NCI-H2196 (cell line): ENCODE data around the gene ATP2C1.

Experiments
- DNase-seq: peaks from one replicate; lab custom pipeline; 2025; ENCODE audit not compliant: unreplicated experiment; lab: John Stamatoyannopoulos, UW

ATP2C1 gene

DNA sequence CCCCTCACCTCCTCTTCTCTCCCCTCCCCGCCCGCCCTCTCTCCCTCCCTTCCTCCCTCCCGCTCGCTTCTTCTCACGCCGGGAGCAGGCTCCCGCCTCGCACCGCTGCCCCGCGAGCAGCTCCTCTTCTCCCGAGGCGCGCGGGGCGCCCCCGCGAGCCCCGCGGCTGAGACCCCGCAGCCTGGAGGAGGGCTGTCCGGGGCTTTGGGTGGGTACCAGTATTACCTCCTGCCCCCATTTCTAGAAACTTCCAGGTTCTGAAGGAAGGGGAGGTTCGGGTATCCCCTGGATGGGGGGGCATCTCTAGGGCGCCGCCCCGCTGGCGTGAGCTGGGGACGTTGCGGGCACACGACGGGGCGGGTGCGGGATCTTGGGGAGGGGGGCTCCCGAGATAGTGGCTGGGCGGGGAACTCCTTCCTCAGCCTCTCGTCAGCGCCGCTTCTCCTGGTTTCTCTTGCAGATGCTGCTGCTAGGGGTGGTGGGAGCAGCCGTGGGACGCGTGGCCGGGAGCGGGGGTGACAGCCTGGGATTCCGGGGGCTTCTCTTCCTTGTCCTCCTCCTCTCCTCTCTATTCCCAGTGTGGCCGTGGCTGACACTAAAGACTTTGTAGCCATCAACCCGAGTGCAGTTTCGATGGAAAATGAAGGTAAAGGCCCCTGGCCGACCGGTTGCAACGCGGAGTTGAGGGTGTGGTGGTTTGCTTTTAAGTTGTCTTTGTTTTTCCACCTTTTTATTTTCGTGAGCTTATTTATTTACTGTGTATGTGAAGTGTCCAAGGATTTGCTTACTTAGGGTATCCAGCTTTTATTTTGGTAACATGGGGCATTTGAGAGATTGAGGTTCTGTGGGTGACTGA is 474 bp downstream of the ATP2C1 start:
- no peak for DNase-seq

DNA sequence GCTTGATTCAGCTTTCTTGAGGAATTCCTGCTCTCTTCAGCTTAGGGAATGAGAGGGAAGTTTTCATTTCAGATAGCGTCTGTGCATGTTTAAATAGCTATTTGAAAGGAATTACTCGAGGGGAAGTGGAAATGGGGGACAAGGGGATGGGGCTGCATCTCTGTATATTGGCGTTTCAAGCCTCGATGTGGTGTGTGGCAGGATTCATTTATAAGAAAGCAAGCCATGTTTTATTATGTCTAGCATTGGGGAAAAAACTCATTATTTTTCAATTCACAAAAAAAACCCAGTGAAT is 1.0 kb downstream of the ATP2C1 start:
- DNase-seq, result no peak

DNA sequence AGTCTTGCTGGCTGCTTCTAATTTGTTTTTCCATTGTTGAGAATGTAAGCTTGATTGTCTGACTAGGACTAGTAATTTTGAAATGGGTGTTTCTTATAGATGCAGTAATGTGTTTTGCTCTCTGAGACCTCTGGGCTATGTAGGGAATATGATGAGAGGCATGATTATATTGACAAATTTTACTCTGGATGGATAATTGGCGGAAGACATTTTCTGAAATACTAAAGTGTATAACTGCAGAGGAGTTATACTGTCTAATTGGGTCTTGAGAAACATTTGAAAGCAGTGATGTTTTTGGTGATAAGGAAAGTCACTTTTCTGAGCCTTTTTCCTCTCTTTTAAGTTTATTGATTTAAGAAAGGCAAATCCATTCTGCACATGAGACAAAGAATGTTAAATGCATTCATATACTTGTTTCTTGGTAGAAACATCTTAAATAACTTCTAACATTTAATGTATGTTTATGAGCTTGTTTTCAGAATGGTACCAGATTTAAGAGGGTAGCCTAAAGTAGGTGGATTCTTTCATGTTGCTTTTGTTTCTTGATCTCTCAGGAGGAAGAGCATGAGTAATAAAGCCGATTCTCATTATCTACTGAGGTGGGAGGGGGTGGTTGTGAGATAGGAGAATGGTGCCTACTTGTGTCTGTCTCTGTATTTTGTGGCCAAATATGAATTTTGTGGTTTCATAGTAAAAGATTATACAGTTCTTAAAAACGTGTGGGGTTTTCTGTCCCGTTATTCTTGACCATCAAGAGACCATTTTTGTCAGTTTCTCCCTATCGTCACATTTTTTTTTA is 2.0 kb downstream of the ATP2C1 start:
- no peak for DNase-seq

DNA sequence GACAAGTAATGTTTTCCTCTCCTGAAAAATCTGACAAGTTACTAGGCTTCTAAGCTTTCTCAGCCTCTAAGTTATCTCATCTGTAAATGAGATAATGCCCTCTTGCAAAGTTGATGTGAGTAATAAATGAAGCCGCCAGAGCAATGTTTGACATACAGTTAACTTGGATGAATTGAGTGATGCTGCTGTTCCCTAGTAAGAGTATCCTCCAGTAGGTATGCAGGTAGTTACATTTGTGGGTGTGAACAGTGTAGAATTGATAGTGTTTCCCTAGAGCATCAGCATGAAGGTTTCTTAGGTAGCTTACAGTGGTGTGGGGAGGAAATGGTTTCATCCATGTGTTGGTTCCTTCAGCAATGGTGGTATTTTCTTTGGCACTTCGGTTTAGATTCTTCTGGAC is 3.4 kb downstream of the ATP2C1 start:
- no peak for DNase-seq

DNA sequence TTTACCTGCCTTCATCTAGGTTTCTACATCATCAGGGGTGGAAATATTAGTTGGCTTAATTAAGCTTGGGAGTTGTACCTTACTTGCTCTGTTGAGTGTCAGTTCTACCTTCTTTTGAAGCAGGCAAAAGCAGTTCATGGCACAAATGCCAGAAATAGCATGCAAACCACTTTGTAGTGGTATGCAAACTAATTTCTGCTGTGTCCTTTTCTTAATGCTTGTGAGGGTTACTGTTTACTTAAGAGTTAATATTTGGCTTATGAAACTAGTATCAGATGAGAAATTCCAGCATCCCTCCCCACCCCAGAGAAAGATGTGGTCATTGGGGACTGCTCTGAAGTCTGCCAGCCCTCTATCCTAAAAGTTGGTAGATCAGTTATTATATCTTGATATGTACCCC is 7.1 kb downstream of the ATP2C1 start:
- no peak for DNase-seq

DNA sequence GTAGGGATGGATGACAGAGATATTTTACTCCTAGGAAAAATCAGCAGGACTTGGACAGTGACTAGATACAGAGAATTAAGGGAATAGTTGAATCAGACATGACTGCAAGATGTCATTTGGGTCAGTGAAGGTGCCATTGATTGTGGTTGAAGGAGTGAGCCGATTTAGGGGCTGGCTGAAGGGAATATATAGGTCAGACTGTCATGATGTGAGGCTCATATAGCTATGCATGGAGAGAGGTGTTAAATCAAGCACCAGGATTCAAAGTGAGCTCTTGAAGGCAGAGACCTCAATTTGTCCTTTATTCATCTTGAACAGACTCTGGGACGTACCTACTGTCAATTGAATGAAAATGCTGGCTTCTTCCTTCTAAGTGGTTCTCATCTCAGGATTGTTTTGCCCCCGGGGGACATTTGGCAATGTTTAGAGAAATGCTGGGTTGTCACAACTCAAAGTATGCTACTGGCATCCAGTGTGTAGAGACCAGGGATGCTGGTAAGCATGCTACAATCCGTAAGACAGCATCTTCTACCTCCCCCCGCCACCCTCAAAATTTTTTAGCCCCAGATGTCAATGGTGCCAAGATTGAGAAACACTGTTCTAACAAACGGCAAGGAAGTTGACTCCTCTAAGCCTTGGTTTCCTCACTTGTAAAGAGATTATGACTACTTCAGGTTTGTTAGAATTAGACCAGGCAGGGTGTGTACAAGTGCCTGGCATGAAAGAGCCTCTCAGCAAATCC is 7.8 kb downstream of the ATP2C1 start:
- DNase-seq, result no peak

DNA sequence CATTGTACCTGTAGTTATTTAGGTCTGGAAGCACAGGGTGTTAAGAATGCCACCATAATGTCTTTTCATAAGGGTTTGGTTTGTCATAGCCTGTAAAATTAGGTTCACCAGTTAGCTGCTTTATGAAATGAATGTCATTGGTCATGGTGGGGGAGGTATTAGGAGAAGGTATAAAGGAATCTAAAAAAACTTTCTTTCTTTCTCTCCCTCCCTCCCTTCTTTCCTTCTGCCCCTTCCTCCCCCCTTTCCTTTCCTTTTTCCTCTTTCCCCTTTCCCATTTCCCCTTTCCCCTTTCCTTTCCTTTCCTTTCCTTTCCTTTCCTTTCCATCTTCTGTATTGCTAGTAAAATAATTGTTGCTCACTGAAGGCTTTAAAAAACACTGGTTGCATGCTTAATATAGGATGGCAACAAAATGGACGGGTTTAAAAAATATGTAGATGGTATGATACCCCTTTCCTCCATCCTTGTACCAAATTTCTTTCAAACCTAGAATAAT is 9.6 kb downstream of the ATP2C1 start:
- DNase-seq, result no peak

DNA sequence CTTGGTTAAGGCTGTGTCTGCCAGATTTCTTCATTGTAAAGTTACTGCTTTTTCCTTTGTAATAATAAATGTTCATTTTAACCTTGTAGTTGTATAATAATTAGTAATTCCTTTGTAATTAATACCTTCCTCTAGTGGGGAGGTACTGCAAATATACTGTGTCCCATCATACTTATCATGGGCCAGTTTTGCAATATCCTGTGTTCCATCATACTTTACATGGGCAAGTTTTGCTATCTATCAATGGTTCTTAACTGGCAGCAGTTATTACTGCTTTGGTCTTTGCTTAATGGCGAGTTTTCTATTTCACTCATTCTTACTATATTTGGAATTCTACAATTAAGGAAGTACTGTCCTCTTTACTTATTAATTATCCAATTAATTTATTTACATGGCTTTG is 10.6 kb downstream of the ATP2C1 start:
- no peak for DNase-seq

DNA sequence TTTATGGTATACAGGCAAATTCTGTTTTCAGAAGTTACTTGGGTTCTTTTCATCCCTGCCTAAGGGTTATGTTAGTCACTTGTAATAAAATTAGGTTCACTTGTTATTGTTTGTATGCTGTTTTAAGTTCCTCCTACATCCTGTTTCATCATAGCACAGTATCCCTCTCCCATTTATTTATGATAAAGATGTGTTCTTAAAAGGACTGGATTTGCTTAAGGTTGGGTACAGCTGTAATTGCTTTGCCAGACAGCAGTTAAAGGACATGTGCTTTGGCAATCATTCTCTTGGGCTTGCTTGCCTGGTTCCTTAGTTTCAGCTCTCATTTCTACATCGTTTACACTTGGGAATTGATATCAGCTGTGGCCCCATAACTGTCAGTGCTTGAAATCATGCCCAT is 11.7 kb downstream of the ATP2C1 start:
- peak; percentile 44 for DNase-seq

DNA sequence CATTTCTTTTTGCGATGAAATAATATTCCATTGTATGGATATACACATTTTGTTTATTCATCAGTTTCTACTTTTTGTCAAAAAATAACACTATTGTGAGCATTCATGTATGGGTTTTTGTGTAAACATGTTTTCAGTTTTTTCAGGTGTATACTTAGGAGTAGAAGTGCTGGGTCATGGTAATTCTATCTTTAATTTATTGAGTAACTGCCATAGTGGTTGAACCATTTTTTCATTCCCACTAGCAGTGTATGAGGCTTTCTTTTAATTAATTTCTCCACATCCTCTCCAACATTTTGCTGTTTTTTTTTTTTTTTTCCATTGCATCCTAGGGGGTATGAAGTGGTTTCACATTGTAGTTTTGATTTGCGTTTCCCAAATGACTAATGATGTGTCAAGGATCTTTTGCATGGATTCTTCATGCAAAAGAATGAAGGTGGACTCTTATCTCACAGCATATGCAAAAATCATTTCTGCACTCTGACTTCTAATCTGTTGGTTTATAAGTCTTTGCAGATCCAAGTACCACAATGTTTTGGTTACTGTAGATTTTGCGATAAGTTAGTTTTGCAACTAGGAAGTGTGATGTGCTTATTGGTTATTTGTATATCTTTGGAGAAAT is 12.6 kb downstream of the ATP2C1 start:
- no peak for DNase-seq

DNA sequence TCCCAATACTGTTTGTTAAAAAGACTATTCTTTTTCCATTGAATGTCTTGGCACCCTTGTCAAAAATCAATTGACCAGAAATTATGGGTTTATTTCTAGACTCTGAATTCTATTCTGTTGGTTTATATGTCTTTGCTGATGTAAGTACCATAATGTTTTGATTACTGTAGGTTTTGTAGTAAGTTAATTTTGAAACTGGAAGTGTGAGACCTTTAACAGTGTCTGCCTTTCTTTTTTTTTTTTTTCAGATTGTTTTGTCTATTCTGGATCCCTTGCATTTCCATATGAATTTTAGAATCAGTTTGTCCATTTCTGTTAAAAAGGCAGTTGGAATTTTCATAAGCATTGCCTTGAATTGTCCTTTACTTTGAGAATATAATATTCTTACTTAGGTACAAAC is 13.6 kb downstream of the ATP2C1 start:
- no peak for DNase-seq

DNA sequence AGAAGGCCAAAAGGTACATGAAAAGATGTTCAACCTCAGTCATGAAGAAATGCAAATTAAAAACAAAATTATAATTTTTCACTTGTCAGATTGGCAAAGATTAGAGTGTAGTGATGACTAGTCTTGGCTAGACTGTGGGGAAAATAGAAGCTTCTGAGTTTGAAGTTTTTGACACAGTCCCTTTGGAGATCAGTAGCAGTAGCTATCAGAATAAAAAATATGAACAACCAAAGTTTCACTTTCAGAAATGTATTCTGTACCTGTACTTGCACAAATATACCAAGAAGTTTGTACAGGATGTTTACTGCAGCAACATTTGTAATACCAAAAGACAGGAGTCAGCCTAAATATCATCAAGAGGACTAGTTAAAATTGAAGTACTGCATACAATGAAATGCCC is 14.1 kb downstream of the ATP2C1 start:
- no peak for DNase-seq

DNA sequence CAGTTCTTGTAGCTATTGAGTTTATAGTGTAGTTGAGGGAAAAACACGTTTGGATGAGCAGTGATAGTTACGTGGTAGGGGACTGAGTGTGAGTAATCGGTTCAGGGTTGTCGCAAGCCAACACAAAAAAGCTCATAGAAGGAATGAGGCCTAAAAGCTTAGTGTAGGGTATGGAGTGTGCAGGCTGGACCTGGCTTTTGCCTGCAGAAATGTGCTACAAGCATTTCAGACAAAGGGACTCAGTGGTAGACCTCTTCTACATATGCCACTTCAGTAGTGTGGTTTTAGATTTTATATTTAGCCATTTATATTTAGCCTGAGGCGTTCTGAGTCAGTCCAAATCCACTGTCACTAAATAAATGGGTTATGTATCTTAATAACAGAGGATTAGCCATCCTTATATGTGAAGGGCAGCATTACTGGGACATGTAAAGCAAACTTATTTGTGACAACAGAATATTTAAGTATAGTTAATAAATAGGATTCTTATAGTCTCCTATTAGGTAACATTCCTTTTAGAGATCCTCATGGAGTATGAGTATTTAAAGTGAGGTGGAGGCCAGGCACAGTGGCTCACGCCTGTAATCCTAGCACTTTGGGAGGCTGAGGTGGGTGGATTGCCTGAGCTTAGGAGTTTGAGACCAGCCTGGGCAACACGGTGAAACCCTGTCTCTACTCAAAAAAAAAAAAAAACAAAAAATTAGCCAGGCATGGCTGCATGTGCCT is 21.8 kb downstream of the ATP2C1 start:
- no peak for DNase-seq

DNA sequence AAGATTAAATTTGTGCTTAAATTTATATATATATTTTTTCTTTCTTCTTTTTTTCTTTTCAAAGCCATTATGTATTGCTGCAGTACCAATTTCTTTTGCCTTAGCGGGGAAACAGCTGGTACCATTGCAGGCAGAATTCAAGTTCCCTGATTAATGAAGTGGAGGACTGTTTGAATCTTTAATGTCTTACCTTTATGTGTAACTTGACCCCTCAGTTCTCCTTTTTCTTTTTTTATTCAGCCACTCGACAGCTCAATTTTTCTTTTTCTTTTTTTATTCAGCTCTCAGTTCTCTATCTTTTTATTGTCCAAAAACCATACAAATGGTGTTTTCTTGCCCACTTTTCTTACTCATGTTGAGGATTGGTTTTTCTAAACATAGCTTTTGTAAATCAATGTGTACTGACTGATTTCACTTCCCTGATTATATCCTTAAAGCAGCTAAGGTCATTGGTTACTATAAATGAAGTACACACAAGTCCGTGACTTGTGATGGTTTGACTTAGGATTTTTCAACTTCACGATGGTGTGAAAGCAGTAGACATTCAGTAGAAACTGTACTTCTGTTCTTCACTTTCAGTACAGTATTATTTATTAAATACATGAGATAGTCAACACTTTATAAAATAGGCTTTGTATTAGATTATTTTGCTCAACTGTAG is 22.8 kb downstream of the ATP2C1 start:
- DNase-seq, result no peak

DNA sequence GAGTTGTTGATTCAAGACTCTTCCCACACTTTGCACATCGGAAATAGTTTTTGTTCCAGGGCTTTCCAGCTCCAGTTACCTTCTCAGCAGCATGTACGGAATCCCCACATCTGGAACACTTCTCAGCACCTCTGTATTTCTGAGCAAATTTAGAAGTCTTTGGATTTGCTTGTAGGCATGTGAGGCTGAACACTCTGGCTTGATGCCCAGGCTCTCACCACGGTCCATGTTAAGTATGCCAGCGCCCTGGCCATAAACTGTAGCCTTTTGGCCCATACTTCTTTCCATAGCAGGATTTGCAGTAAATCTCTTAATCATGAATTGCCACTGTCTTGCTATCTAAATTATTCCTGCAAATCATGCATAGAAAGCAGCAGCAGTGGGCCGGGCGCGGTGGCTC is 24.4 kb downstream of the ATP2C1 start:
- DNase-seq, result no peak

DNA sequence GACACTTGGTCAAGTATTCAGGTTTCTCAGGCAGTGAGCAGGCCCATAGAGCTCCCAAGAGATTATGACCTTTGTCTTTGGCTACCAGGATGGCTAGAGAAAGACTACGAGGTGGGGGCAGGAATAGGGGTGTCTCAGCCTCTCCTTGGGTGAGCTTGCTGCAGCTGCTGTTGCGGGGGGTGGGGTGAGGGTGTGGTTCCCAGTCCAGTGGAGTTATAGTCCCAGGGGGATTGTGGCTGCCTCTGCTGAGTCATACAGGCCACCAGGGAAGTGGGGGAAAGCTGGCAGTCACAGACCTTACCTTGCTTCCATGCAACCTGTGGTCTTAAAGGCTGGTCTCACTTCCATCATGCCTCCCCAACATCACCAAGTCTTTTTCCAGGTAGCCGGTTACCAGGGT is 31.7 kb downstream of the ATP2C1 start:
- no peak for DNase-seq

DNA sequence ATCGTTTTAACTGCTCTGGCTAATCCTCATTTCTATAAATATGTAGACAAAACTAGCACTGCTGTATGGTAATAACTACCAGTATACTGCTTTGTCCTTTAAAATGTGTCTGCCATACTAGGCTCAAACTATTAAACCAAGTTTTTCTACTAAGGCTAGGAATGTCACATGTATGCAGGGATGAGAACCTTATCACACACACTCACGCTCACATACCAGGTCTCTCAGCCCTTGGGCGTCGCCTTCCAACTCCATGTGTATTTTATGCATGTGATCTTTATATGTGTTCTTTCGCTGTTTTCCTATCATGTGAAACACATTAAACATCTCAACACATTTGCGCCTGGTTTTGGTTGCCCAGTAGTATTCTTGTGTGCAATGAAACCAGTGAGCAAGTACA is 32.6 kb downstream of the ATP2C1 start:
- DNase-seq, result no peak

DNA sequence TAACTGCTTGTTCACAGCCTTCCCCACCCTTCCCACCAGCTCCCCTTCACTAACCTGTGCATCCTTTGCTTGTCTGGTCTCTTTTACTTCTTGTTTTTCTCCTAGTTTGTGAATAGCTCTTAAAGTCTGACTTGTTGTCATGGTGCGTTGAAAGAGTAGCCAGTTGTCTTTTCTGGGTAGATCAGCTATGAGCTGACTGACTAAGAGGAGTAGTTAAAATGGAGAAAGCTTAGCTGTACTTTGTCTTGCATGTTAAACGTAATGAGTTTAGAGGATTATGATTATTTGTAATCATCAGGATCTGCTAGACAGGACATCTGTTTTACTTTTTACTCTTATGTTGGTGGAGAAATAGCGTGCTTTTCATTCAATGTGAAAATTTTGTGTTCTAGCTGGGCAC is 35.9 kb downstream of the ATP2C1 start:
- no peak for DNase-seq

DNA sequence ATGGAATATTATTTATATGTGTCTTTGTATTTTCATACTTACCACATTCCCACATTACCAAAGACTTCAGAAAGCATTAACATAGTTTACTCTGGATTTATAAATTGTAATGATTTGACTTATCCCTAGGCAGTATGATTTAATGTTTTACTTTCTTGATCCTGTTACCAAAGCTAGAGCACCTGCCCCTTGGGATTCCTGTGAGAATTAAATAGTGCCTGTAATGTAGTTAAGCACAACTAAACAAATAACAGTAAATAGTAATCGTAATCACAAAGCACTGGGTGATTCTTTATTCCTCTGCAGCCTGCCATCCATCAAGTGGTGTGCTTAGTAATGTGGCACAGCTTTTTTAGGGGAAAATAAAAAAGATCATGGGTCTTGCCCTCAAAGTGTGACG is 39.1 kb downstream of the ATP2C1 start:
- DNase-seq, result no peak

DNA sequence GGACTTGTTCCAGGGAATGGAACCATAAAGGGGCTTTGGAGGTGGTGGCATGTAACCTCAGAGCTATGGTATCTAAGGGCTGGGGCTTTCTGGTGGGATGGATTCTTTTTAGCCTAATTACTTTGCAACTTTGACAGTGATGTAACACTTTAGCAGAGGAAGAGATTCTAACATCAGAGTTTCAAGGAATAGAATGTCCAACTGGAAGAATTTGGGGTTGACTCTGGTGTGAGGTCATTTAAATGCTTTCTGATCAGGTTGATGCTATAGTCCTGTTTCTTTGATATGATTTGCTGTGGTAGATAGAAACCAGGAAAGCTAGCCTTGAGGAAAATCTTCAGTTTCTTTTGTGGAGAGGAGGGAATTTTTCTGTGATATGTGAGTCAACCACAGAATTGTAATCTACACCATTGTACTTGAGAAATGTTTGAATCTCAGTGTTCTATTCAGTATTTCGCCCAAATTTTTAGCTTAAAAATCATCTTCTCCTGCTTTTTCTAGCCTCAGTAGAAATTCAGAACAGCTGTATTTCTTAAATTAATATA is 40.0 kb downstream of the ATP2C1 start:
- DNase-seq, result no peak
